IMR-90 (cell line): ENCODE results near the gene TICAM1. TPM values are rescaled to one million over a fixed set of nuclear protein-coding genes. Genes with fewer than 3 reads are reported as not detected.
A peak's percentile ranks its signal among the peaks of the same experiment; 100 is the strongest.

Experiments
- ATAC-seq: fragments of 200-7000 bp; cut with Tn5 transposase; 2 replicates; pipeline ENCODE4 v1.9.1; 2020; ENCODE audit warnings: low read depth, mild to moderate bottlenecking, moderate library complexity
- BruUV-seq: library from RNA; stranded (reverse); fragments of 400-500 nt; replicated peaks from 2 replicates; lab custom pipeline; 2021; lab: Mats Ljungman, UMichigan
- CTCF ChIA-PET: fragments of 300-600 bp; formaldehyde crosslinking; extraction: SDS; loops from one replicate; lab custom pipeline; 2021; ENCODE audit warnings: antibody characterized with exemption; lab: Yijun Ruan, JAX
- POLR2A ChIA-PET: fragments of 300-600 bp; sonication (Branson Sonifier 250); formaldehyde crosslinking; loops from one replicate; lab custom pipeline; 2022; ENCODE audit warnings: antibody characterized with exemption; ENCODE audit not compliant: unreplicated experiment; lab: Charles Lee
- DNase-seq: peaks from one replicate; pipeline ENCODE4 v3.0.0; 2013
- H2AFZ ChIP-seq: replicated peaks from 2 replicates; pipeline ENCODE3; 2013; ENCODE audit warnings: low read length, mild to moderate bottlenecking; ENCODE audit not compliant: poor library complexity
- H2AK5ac ChIP-seq: 2 replicates; pipeline ENCODE4 v1.6.1; 2013; ENCODE audit warnings: low read depth, low read length, inconsistent platforms
- H2AK9ac ChIP-seq: replicated peaks from 2 replicates; pipeline ENCODE3; 2013; ENCODE audit warnings: mild to moderate bottlenecking, low read depth, low read length, moderate library complexity; ENCODE audit not compliant: poor library complexity
- H2BK120ac ChIP-seq: 2 replicates; pipeline ENCODE4 v1.6.1; 2013; ENCODE audit warnings: low read depth, low read length, inconsistent platforms
- H2BK15ac ChIP-seq: 3 replicates; pipeline ENCODE4 v1.6.1; 2013; ENCODE audit warnings: low read depth, low read length, inconsistent platforms
- H2BK20ac ChIP-seq: 2 replicates; pipeline ENCODE4 v1.6.1; 2013; ENCODE audit warnings: low read depth, mild to moderate bottlenecking, inconsistent platforms, low read length, moderate library complexity
- H2BK5ac ChIP-seq: 2 replicates; pipeline ENCODE4 v1.6.1; 2013; ENCODE audit warnings: mild to moderate bottlenecking, low read depth, low read length, inconsistent platforms; ENCODE audit not compliant: poor library complexity, severe bottlenecking
- H3K14ac ChIP-seq: replicated peaks from 2 replicates; pipeline ENCODE4 v1.6.1; 2013; ENCODE audit warnings: low read depth, low read length, inconsistent platforms
- H3K18ac ChIP-seq: 2 replicates; pipeline ENCODE4 v1.6.1; 2013; ENCODE audit warnings: low read depth, low read length, control low read depth
- H3K23ac ChIP-seq: 2 replicates; pipeline ENCODE4 v1.6.1; 2013; ENCODE audit warnings: low read depth, low read length, inconsistent platforms
- H3K27ac ChIP-seq: 2 replicates; pipeline ENCODE4 v1.5.1; 2013; ENCODE audit warnings: mild to moderate bottlenecking, control low read depth, low read length; ENCODE audit not compliant: insufficient read depth
- H3K27me3 ChIP-seq: 2 replicates; pipeline ENCODE4 v1.6.1; 2013; ENCODE audit warnings: low read length; ENCODE audit not compliant: control insufficient read depth, insufficient read depth
- H3K36me3 ChIP-seq: 2 replicates; pipeline ENCODE4 v1.6.1; 2013; ENCODE audit warnings: low read length, mixed read lengths; ENCODE audit not compliant: control insufficient read depth, insufficient read depth
- H3K4ac ChIP-seq: 2 replicates; pipeline ENCODE4 v1.6.1; 2013; ENCODE audit warnings: low read depth, low read length, inconsistent platforms
- H3K4me1 ChIP-seq: 2 replicates; pipeline ENCODE4 v1.6.1; 2013; ENCODE audit warnings: low read length, mixed read lengths; ENCODE audit not compliant: control insufficient read depth, insufficient read depth
- H3K4me2 ChIP-seq: 2 replicates; pipeline ENCODE4 v1.6.1; 2013; ENCODE audit warnings: low read depth, mild to moderate bottlenecking, control low read depth, low read length, moderate library complexity
- H3K4me3 ChIP-seq: 2 replicates; pipeline ENCODE4 v1.5.1; 2013; ENCODE audit warnings: low read depth, mild to moderate bottlenecking, control low read depth, low read length, moderate library complexity; ENCODE audit not compliant: insufficient read depth
- H3K56ac ChIP-seq: 2 replicates; pipeline ENCODE4 v1.6.1; 2013; ENCODE audit warnings: low read length, inconsistent platforms; ENCODE audit not compliant: insufficient read depth; ENCODE audit errors: extremely low read depth
- H3K79me1 ChIP-seq, 2 experiments: 2 replicates each; pipeline ENCODE4 v1.6.1; 2013; ENCODE audit warnings: low read length in 2 of 2, inconsistent platforms in 1 of 2, low read depth in 1 of 2
- H3K9ac ChIP-seq: 2 replicates; pipeline ENCODE4 v1.6.1; 2013; ENCODE audit warnings: low read depth, low read length, control low read depth
- H3K9me1 ChIP-seq: 2 replicates; pipeline ENCODE4 v1.6.1; 2013; ENCODE audit warnings: low read length, inconsistent platforms; ENCODE audit not compliant: insufficient read depth
- H3K9me3 ChIP-seq: 2 replicates; pipeline ENCODE4 v1.6.1; 2013; ENCODE audit warnings: low read length; ENCODE audit not compliant: control insufficient read depth, insufficient read depth
- H4K20me1 ChIP-seq: 2 replicates; pipeline ENCODE4 v1.6.1; 2013; ENCODE audit warnings: low read length, inconsistent platforms; ENCODE audit not compliant: insufficient read depth
- H4K5ac ChIP-seq: 2 replicates; pipeline ENCODE4 v1.6.1; 2013; ENCODE audit warnings: mild to moderate bottlenecking, low read depth, low read length, control low read depth
- H4K8ac ChIP-seq, 2 experiments: 2 replicates each; pipeline ENCODE4 v1.6.1; 2013; ENCODE audit warnings: low read depth in 2 of 2, low read length in 2 of 2, control low read depth in 1 of 2, inconsistent platforms in 1 of 2
- H4K91ac ChIP-seq: 2 replicates; pipeline ENCODE4 v1.6.1; 2013; ENCODE audit warnings: low read depth, low read length, inconsistent platforms; ENCODE audit not compliant: insufficient read depth
- MAFK ChIP-seq: IDR thresholded peaks from 2 replicates; pipeline ENCODE4 v1.6.1; 2012; ENCODE audit warnings: low read depth, low read length, improper control_type of control experiment
- MAZ ChIP-seq: IDR thresholded peaks from 2 replicates; pipeline ENCODE4 v1.6.1; 2012; ENCODE audit warnings: low read depth, mild to moderate bottlenecking, low read length, improper control_type of control experiment, moderate library complexity, borderline replicate concordance
- MXI1 ChIP-seq: IDR thresholded peaks from 2 replicates; pipeline ENCODE4 v1.6.1; 2012; ENCODE audit warnings: low read depth, mild to moderate bottlenecking, low read length, moderate library complexity, borderline replicate concordance
- POLR2A ChIP-seq: IDR thresholded peaks from 2 replicates; pipeline ENCODE4 v1.6.1; 2012; ENCODE audit warnings: mild to moderate bottlenecking, low read depth, low read length
- RAD21 ChIP-seq: IDR thresholded peaks from 2 replicates; pipeline ENCODE4 v1.6.1; 2012; ENCODE audit warnings: low read length, improper control_type of control experiment
- SMC3 ChIP-seq: fragments of 150-350 bp; IDR thresholded peaks from 2 replicates; pipeline ENCODE4 v1.6.1; 2016; ENCODE audit warnings: low read depth, mild to moderate bottlenecking, antibody characterized with exemption, low read length, moderate library complexity
- WGBS, 2 experiments: methylation state at CpG; one replicate each; pipeline versions ENCODE4 v1.1.5 to v1.1.7; 2013; ENCODE audit warnings: missing lambda C conversion rate in 2 of 2; ENCODE audit not compliant: insufficient read length in 1 of 2; ENCODE audit errors: extremely low coverage in 2 of 2; 5-methylcytosine and 5-hydroxymethylcytosine counted together
- dilution Hi-C: fragments of 300-500 bp; cut with HindIII; formaldehyde crosslinking; loops from one replicate; pipeline ENCODE4 v1.14.3; 2018; ENCODE audit warnings: low sequenced_read_pairs; ENCODE audit not compliant: unreplicated experiment
- in situ Hi-C: fragments of 300-500 bp; cut with MboI; formaldehyde crosslinking; loops from 3 replicates; pipeline ENCODE4 v1.14.3; 2019; ENCODE audit warnings: low sequenced_read_pairs, inconsistent platforms, mixed read lengths
- intact Hi-C: fragments of 100-400 bp; cut with micrococcal nuclease; formaldehyde crosslinking; loops from 2 replicates; pipeline ENCODE4 v1.10.0; 2022
- polyA plus RNA-seq, 3 experiments: library from polyadenylated mRNA; depleted of rRNA; stranded (reverse); fragments of >200 nt; gene quantifications; 2 replicates each; pipeline ENCODE4 v1.2.3, GENCODE V29; 2012; ENCODE audit warnings: low replicate concordance in 1 of 3
- total RNA-seq: library from RNA; depleted of rRNA; stranded (reverse); fragments of >200 nt; gene quantifications from 2 replicates; pipeline ENCODE4 v1.2.3, GENCODE V29; 2012
- TF ChIP-seq, protein P1 (sequence below): conservative IDR thresholded peaks from 2 replicates; pipeline ENCODE4 v1.5.1; 2012; ENCODE audit warnings: mild to moderate bottlenecking, low read depth, low read length, improper control_type of control experiment
- TF ChIP-seq, protein P2 (sequence below): fragments of 150-350 bp; IDR thresholded peaks from 2 replicates; pipeline ENCODE4 v1.6.1; 2017; ENCODE audit warnings: mild to moderate bottlenecking, antibody characterized with exemption, low read length, low read depth
- TF ChIP-seq, protein P3 (sequence below): fragments of 150-350 bp; IDR thresholded peaks from 2 replicates; pipeline ENCODE4 v1.6.1; 2016; ENCODE audit warnings: low read depth, mild to moderate bottlenecking, low read length, moderate library complexity, borderline replicate concordance

The TICAM1 gene
- total and polyA plus RNA-seq, 2 of the 4 experiments (the other 2 are of a cell fraction) = 0.90 to 9.2 TPM

DNA sequence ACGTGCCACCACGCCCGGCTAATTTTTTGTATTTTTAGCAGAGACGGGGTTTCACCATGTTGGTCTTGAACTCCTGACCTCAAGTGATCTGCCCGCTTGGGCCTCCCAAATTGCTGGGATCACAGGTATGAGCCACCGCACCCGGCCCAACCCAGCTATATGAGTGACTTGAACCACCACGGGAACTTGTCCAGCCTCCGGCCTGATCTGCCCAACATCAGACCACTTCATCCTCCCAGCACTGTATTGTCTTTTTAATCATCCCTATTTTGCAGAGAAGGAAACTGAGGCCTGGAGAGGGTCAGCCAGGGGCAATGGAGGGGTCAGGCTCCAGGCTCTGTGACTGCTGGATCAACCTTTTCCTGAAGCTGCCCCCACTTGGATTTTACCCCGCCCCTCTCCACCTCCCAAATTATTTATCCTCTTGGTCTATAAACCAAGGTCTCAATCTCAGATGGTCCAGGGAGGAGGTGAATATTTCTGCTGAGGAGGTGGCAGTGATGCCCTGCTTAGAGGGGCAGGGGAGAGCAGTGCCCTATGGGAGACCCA, 36.8 kb upstream of the TICAM1 start:
- in situ Hi-C loops = no loop called here
- no TSS peak for BruUV-seq
- no peak overlapping the region for H3K56ac ChIP-seq

More for the DNA sequence above, 36.8 kb upstream of the TICAM1 start:
- H2AK5ac ChIP-seq = peak overlapping the region; percentile 42
- 78% methylated on average over 4 of the region's 10 CpGs; no CpG with 5 or more reads in 1 of the 2 experiments for WGBS, 2 experiments
- peak overlapping the region; percentile 6 for H2BK20ac ChIP-seq
- peaks cover 26% of the 10 kb centered on the region for H4K20me1 ChIP-seq
- ATAC-seq (no peak), DNase-seq (no peak)
- 0 out of 2 replicates have a peak, but pooled peaks cover 3% of the 10 kb centered on the region for H3K36me3 ChIP-seq
- peak overlapping the region; percentile 85 for H2BK5ac ChIP-seq
- peak overlapping the region; percentile 36; the same call in 2 of the 3 replicates for H2BK15ac ChIP-seq
- H3K4ac ChIP-seq = peak overlapping the region; percentile 83
- peak overlapping the region; percentile 60 for H2AK9ac ChIP-seq
- peaks cover 6 to 45% of the 10 kb centered on the region in 2 experiments; a peak in 3 of 4 replicates for H3K79me1 ChIP-seq
- intact Hi-C loops = loop anchor here (5.0 kb wide), 1 partner anchor 56 kb away; no protein-coding TSS in a partner anchor
- peak overlapping the region; percentile 94 for H4K91ac ChIP-seq
- peaks cover 13% of the 10 kb centered on the region for H3K9me1 ChIP-seq
- peak overlapping the region; percentile 55 to 88; a peak in 2 of 4 replicates for H4K8ac ChIP-seq
- H3K27ac ChIP-seq = no peak overlapping the region
- peak overlapping the region; percentile 33; the same call in 1 of the 2 replicates for H4K5ac ChIP-seq
- TF ChIP-seq POLR2A = no peak
- TF ChIP-seq MXI1 = no peak
- TF ChIP-seq SMC3 = no peak
- TF ChIP-seq, protein P1, sequence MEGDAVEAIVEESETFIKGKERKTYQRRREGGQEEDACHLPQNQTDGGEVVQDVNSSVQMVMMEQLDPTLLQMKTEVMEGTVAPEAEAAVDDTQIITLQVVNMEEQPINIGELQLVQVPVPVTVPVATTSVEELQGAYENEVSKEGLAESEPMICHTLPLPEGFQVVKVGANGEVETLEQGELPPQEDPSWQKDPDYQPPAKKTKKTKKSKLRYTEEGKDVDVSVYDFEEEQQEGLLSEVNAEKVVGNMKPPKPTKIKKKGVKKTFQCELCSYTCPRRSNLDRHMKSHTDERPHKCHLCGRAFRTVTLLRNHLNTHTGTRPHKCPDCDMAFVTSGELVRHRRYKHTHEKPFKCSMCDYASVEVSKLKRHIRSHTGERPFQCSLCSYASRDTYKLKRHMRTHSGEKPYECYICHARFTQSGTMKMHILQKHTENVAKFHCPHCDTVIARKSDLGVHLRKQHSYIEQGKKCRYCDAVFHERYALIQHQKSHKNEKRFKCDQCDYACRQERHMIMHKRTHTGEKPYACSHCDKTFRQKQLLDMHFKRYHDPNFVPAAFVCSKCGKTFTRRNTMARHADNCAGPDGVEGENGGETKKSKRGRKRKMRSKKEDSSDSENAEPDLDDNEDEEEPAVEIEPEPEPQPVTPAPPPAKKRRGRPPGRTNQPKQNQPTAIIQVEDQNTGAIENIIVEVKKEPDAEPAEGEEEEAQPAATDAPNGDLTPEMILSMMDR = no peak
- TF ChIP-seq MAZ = no peak
- TF ChIP-seq MAFK = no peak
- TF ChIP-seq, protein P2, sequence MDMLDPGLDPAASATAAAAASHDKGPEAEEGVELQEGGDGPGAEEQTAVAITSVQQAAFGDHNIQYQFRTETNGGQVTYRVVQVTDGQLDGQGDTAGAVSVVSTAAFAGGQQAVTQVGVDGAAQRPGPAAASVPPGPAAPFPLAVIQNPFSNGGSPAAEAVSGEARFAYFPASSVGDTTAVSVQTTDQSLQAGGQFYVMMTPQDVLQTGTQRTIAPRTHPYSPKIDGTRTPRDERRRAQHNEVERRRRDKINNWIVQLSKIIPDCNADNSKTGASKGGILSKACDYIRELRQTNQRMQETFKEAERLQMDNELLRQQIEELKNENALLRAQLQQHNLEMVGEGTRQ = no peak
- no peak for TF ChIP-seq RAD21
- TF ChIP-seq, protein P3, sequence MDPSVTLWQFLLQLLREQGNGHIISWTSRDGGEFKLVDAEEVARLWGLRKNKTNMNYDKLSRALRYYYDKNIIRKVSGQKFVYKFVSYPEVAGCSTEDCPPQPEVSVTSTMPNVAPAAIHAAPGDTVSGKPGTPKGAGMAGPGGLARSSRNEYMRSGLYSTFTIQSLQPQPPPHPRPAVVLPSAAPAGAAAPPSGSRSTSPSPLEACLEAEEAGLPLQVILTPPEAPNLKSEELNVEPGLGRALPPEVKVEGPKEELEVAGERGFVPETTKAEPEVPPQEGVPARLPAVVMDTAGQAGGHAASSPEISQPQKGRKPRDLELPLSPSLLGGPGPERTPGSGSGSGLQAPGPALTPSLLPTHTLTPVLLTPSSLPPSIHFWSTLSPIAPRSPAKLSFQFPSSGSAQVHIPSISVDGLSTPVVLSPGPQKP = no peak
- POLR2A ChIA-PET = no interaction called here
- H3K23ac ChIP-seq = no peak overlapping the region
- peak overlapping the region; percentile 38; the same call in 1 of the 2 replicates for H2BK120ac ChIP-seq
- H3K4me3 ChIP-seq = no peak overlapping the region
- no peaks in the 10 kb centered on the region for H3K27me3 ChIP-seq
- CTCF ChIA-PET = interaction anchor here (1.3 kb wide), 1 partner anchor 59 kb away, joined by 6 read pairs; no protein-coding TSS in a partner anchor
- no peaks in the 10 kb centered on the region for H3K4me1 ChIP-seq
- H3K9me3 ChIP-seq = no peaks in the 10 kb centered on the region
- no peak overlapping the region for H3K9ac ChIP-seq
- no peak overlapping the region for H3K14ac ChIP-seq
- H3K18ac ChIP-seq = no peak overlapping the region
- dilution Hi-C loops = no loop called here
- no peak overlapping the region for H3K4me2 ChIP-seq
- H2AFZ ChIP-seq = peak overlapping the region; percentile 17
